Eye (tissue), 1 donor: ENCODE data around the gene PRR7.
"Not testable (repeated sequence)": the region's sequence is repeated elsewhere in the genome, so short reads cannot be mapped to it uniquely, and the experiment has no call there.

Source experiments
- DNase-seq: peaks from one replicate; pipeline ENCODE4 v3.0.0-alpha.2; 2015

The PRR7 gene

DNA sequence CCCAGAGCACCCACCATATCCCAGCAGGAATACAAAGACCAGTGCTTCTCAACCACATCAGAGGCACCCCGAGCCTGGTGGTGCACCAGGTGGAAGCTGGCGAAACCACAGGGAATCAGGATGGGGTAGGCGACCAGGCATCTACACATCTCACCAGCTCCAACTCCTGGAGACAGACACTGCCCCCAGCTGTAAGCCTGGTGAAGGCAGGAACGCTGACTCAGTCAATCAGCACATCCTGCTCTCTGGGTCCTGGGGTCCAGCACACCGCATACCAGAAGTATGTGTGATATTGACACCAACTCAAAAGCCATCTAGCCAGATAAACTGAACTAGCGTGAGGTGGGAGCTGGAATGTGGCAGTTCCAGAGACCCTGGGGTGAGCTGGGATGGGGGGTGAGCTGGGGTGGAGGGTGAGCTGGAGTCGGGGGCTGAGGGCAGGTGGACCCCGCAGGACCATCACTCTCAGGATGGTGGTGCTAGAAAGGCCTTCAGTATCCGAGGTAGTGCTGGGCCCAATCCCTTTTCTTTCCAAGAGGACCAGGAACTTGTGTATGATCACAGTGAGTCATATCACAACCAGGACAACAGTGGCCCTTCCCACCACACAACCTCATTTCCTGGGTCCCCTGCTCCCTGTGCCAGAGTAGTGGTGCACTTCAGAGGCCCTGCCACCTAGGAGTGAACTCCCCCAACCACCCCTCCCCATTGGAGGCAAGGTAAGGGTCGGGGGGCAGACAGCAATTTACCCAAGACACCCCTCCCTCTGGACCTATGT lies 24.3 kb downstream of the PRR7 start:
- no peak for DNase-seq

DNA sequence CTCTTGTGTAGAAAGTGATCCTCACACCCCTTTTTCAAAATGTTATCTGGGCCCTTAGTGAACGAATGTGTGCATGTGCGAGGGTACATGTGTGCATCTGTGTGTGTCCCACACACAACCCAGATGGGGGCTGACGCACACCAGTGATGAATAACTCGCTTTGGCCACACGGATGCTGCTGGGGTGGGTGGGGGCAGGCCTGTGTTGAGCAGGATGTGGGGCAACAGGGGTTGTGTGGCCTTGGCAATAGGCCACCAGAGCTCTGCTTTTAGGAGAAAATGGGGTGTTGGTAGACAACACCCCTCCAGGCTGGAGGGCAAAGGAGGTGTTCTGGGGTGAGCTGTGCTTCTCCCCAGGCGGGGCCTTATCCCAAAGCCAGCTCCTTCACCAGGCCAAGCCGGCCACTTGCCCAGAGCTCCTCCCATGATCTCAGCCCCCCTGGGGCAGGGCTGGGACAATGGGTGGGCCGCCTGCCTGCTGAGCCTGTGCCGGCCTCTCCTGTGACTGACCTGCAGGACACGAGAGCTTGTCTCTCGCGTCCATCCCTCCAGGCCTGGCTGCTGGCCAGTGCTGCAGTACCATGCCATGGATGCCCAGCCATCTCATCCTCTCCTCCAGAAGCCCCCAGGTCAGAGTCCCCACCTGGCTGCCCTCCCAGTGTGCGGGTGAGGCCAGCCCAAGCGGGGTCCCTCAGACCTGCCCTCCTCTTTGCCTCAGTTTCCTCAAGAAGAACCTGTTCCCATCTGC lies 25.2 kb downstream of the PRR7 start:
- no peak for DNase-seq

- peak; percentile 84 for DNase-seq
Measured at GRCh38 chr5:177472460-177473442, 26.1 kb downstream of the PRR7 start.

- peak; percentile 89 for DNase-seq
Measured at GRCh38 chr5:177473443-177474001, 26.9 kb downstream of the PRR7 start, which contains the start of gene DBN1. TSS of gene DBN1 (minus strand) at chr5:177473634. CDS start at chr5:177473521, 113 bp downstream.

DNA sequence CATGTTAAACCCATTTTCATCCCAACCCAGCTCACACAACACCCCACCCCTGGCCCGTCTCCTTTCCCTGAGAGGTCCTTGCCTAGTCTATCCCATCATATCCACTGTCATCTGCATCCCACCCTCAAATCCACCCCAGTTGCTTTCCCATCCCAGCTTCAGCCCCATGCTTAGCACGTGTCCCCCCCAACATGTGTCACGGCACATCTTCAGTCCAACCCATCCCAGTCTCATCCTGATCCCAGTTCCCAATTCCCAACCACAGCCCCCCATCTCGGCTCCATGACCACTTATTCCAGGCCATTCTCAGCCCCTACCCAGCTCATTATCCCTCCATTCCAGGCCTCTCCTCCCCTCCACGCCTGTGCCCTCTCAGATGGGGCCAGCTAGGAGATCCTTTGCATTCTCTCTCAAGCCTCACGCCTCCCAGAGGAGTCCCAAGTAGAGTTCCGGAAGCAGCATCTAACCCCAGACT lies 27.4 kb downstream of the PRR7 start:
- DNase-seq: peak; percentile 56

DNA sequence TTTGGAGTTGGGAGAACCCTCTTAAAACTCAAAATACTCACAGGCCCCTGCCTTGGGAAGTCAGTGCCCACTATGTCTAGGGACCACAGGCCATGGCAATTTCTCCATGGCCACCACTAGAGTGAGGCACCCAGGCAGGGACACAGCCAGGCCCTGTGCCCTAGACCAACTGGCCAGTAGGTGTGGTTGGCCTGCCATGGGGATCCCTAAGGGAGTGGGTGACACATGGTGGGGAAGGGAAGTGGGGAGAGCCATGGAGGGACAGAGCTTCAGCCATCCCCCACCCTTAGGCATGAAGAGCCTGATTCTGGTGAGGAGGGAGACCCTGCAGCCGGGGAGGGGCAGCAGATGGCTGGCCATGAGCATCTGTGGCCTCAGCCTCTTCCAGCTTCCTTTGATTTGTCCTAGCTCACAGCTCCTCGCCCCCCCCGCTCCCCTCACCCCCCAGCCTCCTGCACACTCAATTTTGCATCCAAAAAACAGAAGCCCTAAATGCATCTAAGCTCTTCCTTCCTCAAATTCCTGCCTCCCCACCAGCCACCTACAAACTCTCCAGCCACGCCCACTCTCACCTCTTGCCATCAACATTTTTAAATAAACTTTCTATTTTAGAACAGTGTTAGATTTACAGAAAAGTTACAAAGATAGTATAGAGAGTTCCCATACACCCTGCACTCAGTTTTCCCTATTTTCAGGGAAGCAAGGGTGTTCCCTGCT lies 28.4 kb downstream of the PRR7 start:
- peak; percentile 47 for DNase-seq

DNA sequence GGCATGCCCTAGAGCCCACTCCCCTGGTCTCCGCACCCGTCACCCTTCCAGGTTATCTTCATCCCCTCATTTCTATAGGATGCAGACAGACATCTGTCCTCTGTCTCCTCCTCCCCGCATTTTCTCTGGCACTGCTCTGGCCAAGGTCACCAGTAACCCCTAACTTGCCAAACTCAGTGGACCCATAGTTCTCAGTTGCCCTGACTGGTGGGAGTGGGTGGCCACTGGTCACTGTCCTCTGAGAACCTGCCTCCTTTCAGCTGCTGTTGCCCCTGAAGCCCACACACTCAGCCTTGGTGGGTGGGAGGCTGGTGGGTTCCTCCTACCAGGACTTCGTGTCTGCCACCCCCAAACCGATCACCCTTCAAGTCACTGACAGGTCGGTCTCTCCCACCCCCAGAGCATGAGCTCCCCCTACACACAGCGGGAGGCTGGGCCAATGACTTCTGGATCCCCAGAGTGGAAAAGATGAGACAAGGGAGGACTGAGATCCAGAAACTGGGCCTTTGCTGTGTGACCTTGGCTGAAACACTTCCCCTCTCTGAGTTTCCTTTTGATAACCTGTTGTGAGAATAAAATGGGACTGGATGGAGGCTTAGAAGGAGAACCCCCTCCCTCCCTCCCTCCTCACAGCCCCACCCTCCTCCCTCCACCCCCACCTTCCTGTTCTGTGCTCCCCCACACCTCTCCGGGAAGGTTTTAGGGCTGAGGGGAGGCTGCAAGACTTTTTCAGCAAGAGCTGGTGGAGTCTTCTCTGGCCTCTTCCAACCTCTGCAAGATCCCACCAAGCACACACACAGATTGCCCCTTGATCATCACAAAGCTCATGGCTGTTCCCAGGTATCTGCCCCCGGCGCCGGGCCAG lies 29.2 kb downstream of the PRR7 start:
- DNase-seq: no peak

- DNase-seq: no peak
Measured at GRCh38 chr5:177476531-177477233, 30.1 kb downstream of the PRR7 start.

- no peak for DNase-seq
Measured at GRCh38 chr5:177477701-177478477, 31.3 kb downstream of the PRR7 start.

GRCh38 chr5:177478711-177479646 lies 32.4 kb downstream of the PRR7 start:
- no peak for DNase-seq

DNA sequence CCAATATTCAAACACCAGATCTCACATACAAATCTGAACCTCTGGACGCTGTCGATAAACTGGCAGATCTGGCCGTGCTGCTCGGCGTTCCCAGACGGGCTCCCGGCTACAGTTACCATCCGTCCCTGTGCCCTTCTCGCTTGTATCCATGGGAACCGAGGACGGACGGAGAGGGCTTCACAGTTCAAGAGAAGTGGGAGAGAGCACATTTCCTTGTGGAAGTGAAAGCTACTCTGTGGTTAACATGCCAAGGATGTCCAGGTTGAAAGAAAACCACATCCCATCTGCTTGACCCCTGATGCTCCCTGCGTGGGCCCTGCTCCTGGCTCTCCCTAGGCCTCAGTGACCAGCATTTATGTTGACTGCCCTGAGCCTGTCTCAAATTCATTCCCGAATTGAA lies 33.2 kb downstream of the PRR7 start:
- DNase-seq: no peak

DNA sequence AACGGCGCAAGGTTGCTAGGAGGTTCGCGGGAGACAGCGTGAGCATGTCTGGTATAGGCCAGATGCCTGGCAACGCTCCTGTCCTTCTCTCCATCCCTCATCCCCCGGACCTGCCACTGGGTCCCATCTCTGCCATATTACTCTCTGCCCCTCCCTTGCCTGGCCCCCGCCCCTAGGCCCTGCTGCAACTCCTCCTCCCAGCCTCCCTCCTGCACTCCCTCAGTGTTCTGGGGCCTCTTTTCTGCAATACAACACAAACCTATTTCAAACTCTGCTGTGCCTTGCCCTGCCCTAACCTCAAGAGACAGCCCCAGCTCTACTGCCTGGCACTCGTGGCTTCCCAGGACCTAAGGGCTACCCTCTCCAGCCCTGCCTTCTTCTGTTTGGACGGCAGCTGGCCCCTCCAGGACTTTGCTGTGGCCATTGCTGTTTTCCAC lies 35.8 kb downstream of the PRR7 start:
- DNase-seq: peak; percentile 0

GRCh38 chr5:177483042-177483441 lies 36.4 kb downstream of the PRR7 start:
- DNase-seq: no peak

GRCh38 chr5:177483994-177484901 lies 37.6 kb downstream of the PRR7 start:
- DNase-seq: peak; percentile 51

GRCh38 chr5:177484902-177485549 lies 38.4 kb downstream of the PRR7 start:
- DNase-seq: no peak

DNA sequence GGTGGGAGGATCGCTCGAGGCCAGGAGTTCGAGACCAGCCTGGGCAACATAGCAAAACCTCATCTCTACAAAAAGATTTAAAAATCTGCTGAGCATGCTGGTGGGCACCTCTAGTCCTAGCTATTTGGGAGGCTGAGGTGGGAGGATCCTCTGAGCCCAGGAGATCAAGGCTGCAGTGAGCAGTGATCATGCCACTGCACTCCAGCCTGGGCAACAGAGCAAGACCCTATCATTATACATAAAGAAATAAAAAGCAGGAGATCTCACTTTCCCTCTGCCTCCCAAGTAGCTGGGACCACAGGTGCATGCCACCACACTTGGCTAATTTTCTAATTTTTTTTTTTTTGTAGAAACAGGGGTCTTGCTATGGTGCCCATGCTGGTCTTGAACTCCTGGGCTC lies 39.1 kb downstream of the PRR7 start:
- not testable (repeated sequence) for DNase-seq
